MG63 (cell line): Measurements from ENCODE around the gene CLC. TPM values are rescaled to one million over a fixed set of nuclear protein-coding genes. Genes with fewer than 3 reads are reported as not detected.
"Not testable (repeated sequence)": the region's sequence is repeated elsewhere in the genome, so short reads cannot be mapped to it uniquely, and the experiment has no call there.

Source experiments
- DNase-seq: peaks from one replicate; pipeline ENCODE4 v3.0.0-alpha.2; 2020
- H3K27me3 ChIP-seq: fragments of 250-450 bp; sonication (Bioruptor Pico); 2 replicates; pipeline ENCODE4 v1.5.1; 2020; ENCODE audit warnings: mild to moderate bottlenecking, moderate library complexity
- H3K36me3 ChIP-seq: fragments of 250-450 bp; sonication (Bioruptor Pico); 2 replicates; pipeline ENCODE4 v1.5.1; 2020; ENCODE audit warnings: mild to moderate bottlenecking, moderate library complexity
- H3K4me3 ChIP-seq: fragments of 250-450 bp; sonication (Bioruptor Pico); 2 replicates; pipeline ENCODE4 v1.5.1; 2020; ENCODE audit warnings: mild to moderate bottlenecking, moderate library complexity
- H3K9me3 ChIP-seq: fragments of 250-450 bp; sonication (Bioruptor Pico); 2 replicates; pipeline ENCODE4 v1.5.1; 2020; ENCODE audit warnings: mild to moderate bottlenecking, moderate library complexity
- total RNA-seq: library from RNA; depleted of rRNA; stranded (reverse); fragments of >200 nt; shearing (Covaris generic); gene quantifications from 2 replicates; pipeline ENCODE4 v1.2.3, GENCODE V29; 2014; ENCODE audit warnings: low replicate concordance

Gene CLC
- total RNA-seq, 1 experiment from 2014 or later, result not detected

GRCh38 chr19:39737351-39737750 lies 478 bp downstream of the CLC start:
- Histone ChIP-seq H3K9me3 (no peaks in the 10 kb centered on the region), H3K4me3 (no peak overlapping the region), H3K36me3 (no peaks in the 10 kb centered on the region), H3K27me3 (peaks cover 35% of the 10 kb centered on the region)
- no peak for DNase-seq

GRCh38 chr19:39736088-39736487 lies 1.7 kb downstream of the CLC start:
- H3K4me3 ChIP-seq, result no peak overlapping the region
- no peaks in the 10 kb centered on the region for H3K9me3 ChIP-seq
- no peak for DNase-seq
- H3K36me3 ChIP-seq, result no peaks in the 10 kb centered on the region
- peaks cover 25% of the 10 kb centered on the region for H3K27me3 ChIP-seq

GRCh38 chr19:39735688-39736087 lies 2.1 kb downstream of the CLC start:
- no peaks in the 10 kb centered on the region for H3K36me3 ChIP-seq
- no peaks in the 10 kb centered on the region for H3K9me3 ChIP-seq
- DNase-seq, result no peak
- no peak overlapping the region for H3K4me3 ChIP-seq
- H3K27me3 ChIP-seq, result peaks cover 24% of the 10 kb centered on the region

DNA sequence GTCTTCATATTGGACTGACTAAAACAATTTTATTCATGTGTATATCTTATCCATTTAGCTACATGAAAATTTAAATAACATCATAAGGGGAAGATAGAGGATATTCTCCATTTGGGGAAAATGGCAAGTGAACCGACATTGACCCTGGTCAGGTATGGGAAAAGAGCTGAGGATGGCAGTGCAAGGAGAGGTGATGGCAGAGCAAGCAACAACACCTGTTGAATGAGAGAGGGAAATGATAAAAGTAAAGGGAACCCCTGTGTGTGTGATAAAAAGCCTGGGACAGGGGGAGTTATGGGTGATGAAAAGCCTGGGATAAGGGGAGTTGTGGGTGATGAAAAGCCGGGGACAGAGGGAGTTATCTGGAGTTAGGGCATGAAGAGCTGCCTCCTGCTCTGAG lies 4.0 kb downstream of the CLC start:
- no peak overlapping the region for H3K4me3 ChIP-seq
- no peaks in the 10 kb centered on the region for H3K36me3 ChIP-seq
- no peaks in the 10 kb centered on the region for H3K9me3 ChIP-seq
- peaks cover 12% of the 10 kb centered on the region for H3K27me3 ChIP-seq
- no peak for DNase-seq

- H3K9me3 ChIP-seq, result no peaks in the 10 kb centered on the region
- H3K4me3 ChIP-seq, result no peak overlapping the region
- H3K36me3 ChIP-seq, result no peaks in the 10 kb centered on the region
- no peak for DNase-seq
- peaks cover 15% of the 10 kb centered on the region for H3K27me3 ChIP-seq
These were observed 6.1 kb downstream of the CLC start for GRCh38 chr19:39731685-39732084.

GRCh38 chr19:39729594-39729993 lies 8.2 kb downstream of the CLC start:
- Histone ChIP-seq H3K4me3 (no peak overlapping the region), H3K27me3 (peaks cover 16% of the 10 kb centered on the region), H3K9me3 (no peaks in the 10 kb centered on the region), H3K36me3 (no peaks in the 10 kb centered on the region)
- DNase-seq, result no peak

DNA sequence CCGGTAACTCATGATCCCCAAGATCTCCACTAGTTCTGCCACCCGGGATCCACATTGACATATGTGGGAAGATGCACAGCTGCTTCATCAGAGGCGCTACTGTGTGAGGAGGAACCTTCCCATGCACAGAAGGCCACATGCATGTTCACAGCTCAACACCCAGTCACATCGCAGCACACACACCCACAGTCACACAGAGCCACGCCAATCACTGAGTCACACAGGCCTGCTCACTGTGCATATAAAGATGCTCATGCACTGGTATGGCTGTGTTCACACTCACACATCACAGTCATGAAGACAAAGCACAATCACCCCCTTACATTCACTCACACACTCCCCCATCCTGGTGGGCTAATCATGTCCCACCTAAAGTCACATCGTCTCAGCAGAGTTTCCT lies 9.8 kb downstream of the CLC start:
- no peaks in the 10 kb centered on the region for H3K9me3 ChIP-seq
- no peak for DNase-seq
- no peak overlapping the region for H3K4me3 ChIP-seq
- H3K36me3 ChIP-seq, result no peaks in the 10 kb centered on the region
- H3K27me3 ChIP-seq, result peaks cover 11% of the 10 kb centered on the region; the same call in 1 of the 2 replicates

DNA sequence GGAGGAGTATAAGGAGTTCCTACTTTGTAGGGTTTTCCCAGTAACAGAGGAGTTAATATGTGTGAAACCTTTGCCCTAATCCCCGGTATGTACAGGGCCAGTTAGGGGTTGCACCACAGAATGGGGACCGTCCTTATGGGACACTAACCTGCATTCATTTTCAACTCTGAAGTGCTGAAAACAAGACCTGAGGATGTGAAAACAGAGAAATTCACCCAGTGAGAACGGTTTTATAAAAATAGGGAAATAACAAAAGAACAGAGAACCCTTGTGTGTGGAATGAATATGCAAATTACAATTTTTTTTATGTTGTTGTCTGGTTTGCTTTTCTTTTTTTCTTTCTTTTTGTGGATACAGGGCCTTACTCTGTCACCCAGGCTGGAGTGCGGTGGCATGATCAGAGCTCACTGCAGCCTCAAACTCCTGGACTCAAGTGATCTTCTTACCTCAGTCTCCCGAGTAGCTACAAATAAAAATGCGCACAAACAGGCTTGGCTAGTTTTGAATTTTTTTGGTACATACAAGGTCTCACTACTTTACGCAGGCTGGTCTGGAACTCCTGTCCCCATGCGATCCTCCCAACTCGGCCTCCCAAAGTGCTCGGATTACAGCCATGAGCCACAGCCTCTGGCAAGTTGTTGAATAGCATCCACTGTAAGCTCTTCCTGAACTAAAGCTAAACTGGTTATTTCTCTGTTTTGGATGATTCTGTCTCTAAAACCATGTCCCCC lies 10.6 kb downstream of the CLC start:
- DNase-seq, result no peak
- no peaks in the 10 kb centered on the region for H3K9me3 ChIP-seq
- H3K36me3 ChIP-seq, result no peaks in the 10 kb centered on the region
- no peak overlapping the region for H3K4me3 ChIP-seq
- H3K27me3 ChIP-seq, result peaks cover 11% of the 10 kb centered on the region; the same call in 1 of the 2 replicates

DNA sequence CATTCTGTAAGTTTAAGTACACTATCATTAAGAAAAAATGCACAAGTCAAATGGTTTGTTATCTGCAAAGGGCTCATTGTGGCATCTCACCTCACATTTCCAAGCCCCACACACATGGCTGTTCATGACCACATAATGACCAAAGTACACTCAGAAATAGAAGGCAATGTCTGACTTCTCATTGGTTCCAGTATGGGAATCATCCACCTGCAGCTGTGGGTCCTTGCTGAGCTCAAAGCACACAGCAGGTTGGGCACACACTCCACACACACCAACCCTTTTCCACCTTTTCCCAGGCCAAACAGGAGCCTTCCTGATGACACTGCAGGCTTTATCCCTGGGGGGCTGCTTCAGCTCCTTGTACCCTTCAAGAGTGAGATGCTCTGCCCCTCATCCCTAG lies 11.8 kb downstream of the CLC start:
- Histone ChIP-seq H3K27me3 (peaks cover 14% of the 10 kb centered on the region; the same call in 1 of the 2 replicates), H3K36me3 (no peaks in the 10 kb centered on the region), H3K9me3 (no peaks in the 10 kb centered on the region), H3K4me3 (no peak overlapping the region)
- no peak for DNase-seq

DNA sequence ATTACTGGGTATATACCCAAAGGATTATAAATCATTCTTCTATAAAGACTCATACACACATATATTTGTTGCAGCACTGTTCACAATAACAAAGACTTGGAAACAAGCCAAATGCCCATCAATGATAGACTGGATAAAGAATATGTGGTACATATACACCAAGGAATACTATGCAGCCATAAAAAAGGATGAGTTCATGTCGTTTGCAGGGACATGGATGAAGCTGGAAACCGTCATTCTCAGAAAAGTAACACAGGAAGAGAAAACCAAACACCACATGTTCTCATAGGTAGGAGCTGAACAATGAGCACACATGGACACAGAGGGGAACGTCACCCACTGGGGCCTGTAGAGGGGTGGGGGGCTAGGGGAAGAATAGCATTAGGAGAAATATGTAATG lies 17.7 kb downstream of the CLC start:
- H3K9me3 ChIP-seq, H3K27me3 ChIP-seq, DNase-seq, H3K36me3 ChIP-seq, H3K4me3 ChIP-seq: not testable (repeated sequence)

DNA sequence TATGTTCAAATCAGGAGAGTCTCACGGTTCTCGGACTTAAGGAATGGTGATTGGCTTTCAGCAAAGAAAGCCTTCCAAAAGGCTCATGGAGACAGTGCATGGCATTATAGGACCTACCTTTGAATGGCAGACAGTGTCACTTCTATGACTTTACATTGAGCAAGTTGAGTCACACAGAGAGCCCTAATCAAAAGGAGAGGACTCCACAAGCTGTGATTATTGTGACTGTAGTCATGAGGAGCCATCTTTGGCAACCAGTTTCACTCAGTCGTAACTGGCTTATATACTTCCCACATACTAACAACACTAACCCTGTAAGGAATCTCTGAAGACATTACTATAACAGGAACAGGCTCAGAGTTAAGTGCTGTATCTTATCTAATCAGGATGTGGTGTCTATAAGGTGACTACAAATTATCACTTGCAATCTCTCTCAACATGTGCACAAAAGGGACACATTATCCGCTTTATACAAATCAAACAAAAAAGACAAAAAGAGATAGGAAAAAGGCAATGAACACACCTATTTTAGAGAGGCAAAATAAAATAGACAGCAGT lies 27.4 kb downstream of the CLC start:
- Histone ChIP-seq H3K9me3 (peaks cover 2% of the 10 kb centered on the region; the same call in 1 of the 2 replicates), H3K27me3 (peaks cover 20% of the 10 kb centered on the region), H3K36me3 (no peaks in the 10 kb centered on the region), H3K4me3 (no peak overlapping the region)
- no peak for DNase-seq

- peaks cover 2% of the 10 kb centered on the region; the same call in 1 of the 2 replicates for H3K9me3 ChIP-seq
- no peak overlapping the region for H3K4me3 ChIP-seq
- DNase-seq, result no peak
- H3K27me3 ChIP-seq, result peaks cover 20% of the 10 kb centered on the region
- H3K36me3 ChIP-seq, result no peaks in the 10 kb centered on the region
These were observed 28.6 kb downstream of the CLC start for GRCh38 chr19:39709026-39709872.

- Histone ChIP-seq H3K36me3 (no peaks in the 10 kb centered on the region), H3K27me3 (peaks cover 20% of the 10 kb centered on the region), H3K4me3 (no peak overlapping the region), H3K9me3 (no peaks in the 10 kb centered on the region)
- no peak for DNase-seq
These were observed 29.2 kb downstream of the CLC start for GRCh38 chr19:39708594-39708993.

- Histone ChIP-seq H3K27me3 (peaks cover 23% of the 10 kb centered on the region), H3K4me3 (no peak overlapping the region), H3K9me3 (no peaks in the 10 kb centered on the region), H3K36me3 (no peaks in the 10 kb centered on the region)
- no peak for DNase-seq
These were observed 32.1 kb downstream of the CLC start for GRCh38 chr19:39705578-39706188.

DNA sequence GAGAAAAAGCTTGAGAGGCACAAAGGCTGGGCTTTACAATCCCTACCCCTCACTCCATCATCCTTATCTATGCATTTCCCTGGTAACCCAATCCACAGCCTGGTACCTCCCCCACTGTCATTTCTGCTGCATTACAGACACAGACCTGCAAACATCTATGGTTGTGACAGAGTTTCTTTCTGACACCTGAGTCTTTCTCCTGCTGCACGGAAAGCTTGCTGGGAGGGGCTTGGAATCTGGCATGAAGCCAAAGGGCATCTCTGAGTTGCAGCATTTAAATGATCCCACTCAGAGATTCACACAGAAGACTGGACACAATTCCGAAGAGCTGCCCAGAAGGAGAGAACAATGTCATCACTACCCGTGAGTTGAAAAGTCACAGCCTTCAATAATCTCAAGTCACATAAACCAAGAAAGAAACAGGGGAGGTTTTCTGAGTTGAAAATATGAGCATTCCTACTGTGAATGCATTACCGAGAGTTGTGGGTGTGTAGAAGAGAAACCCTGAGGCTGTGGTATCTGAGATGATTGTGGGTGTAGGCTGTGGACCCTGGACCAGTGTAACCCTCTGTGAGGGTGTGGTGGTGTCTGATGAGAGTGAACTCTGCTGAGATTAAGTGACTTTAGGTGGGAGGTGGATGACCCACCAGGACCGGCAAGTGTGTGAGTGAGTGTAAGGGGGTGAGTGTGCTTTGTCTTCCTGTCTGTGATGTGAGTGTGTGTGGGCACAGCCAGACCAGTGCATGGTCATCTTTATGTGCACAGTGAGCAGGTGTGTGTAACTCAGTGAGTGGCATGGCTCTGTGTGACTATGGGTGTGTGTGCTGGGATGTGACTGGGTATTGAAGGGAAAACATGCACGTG lies 33.4 kb downstream of the CLC start, which contains the start of gene LGALS14:
Gene LGALS14, plus strand, starts transcription at position 301 of the 864 bp plus-strand sequence. Its CDS starts 48 bp downstream, at position 349.
- DNase-seq, result no peak
- Histone ChIP-seq H3K36me3 (no peaks in the 10 kb centered on the region), H3K4me3 (no peak within 1 kb of the TSS)

DNA sequence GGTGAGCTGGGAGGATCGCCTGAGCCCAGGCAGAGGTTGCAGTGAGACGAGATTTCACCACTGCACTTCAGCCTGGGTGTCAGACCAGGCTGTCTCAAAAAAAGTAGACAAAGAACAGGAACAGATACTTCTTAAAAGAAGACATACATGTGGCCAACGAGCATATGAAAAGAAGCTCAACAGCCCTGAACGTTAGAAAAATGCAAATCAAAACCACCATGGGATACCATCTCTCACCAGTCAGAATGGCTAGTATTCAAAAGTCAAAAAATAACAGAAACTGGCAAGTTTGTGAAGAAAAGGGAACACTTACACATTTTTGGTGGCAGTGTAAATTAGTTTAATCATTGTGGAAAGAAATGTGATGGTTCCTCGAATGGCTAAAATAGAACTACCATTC lies 36.5 kb downstream of the CLC start:
- H3K4me3 ChIP-seq, result no peak overlapping the region
- H3K27me3 ChIP-seq, result peaks cover 17% of the 10 kb centered on the region
- H3K9me3 ChIP-seq, result no peaks in the 10 kb centered on the region
- no peaks in the 10 kb centered on the region for H3K36me3 ChIP-seq
- no peak for DNase-seq

More for the DNA sequence above, 33.4 kb downstream of the CLC start, which contains the start of gene LGALS14:
- Histone ChIP-seq H3K9me3 (no peaks in the 10 kb centered on the region), H3K27me3 (peaks cover 23% of the 10 kb centered on the region)
